ENCODE data around the gene CPZ.

CPZ gene

GRCh38 chr4:8615366-8615765 is 22.8 kb downstream of the CPZ start:
- Histone ChIP-seq H3K23ac (ENCODE audit: low read depth, low read length, poor library complexity) (no peak overlapping the region), H3K9me3 (replicated peaks in 1 of 2; ENCODE audit: control insufficient read depth in 2 of 2, insufficient read depth in 1 of 2, low read depth in 1 of 2, low read length in 2 of 2) (peaks cover 0 to 2% of the 10 kb centered on the region in 2 donors), H2BK120ac (ENCODE audit: low read depth, low read length) (no peak overlapping the region), H3K14ac (ENCODE audit: low read length) (no peak overlapping the region), H3K4me1 (ENCODE audit: control insufficient read depth in 2 of 2, insufficient read depth in 1 of 2, low read depth in 1 of 2, low read length in 2 of 2) (no peaks in the 10 kb centered on the region), H3K4me2 (ENCODE audit: insufficient read depth, low read length, poor library complexity, severe bottlenecking) (peak overlapping the region; percentile 11), H4K91ac (ENCODE audit: low read depth, low read length, poor library complexity) (peak overlapping the region; percentile 43), H3K9ac (ENCODE audit: low read depth, low read length, poor library complexity) (no peak overlapping the region), H3K27me3 (ENCODE audit: control insufficient read depth in 3 of 3, insufficient read depth in 3 of 3, low read depth in 1 of 3, low read length in 3 of 3) (peaks cover 0 to 26% (median 0%) of the 10 kb centered on the region in 3 experiments), H3K18ac (ENCODE audit: low read length) (peak overlapping the region; percentile 38), H3K36me3 (replicated peaks in 1 of 2; ENCODE audit: control insufficient read depth in 2 of 2, insufficient read depth in 2 of 2, low read length in 2 of 2) (no peaks in the 10 kb centered on the region), H4K8ac (ENCODE audit: low read depth, low read length) (no peak overlapping the region), H3K27ac (replicated peaks; ENCODE audit: low read length) (no peak overlapping the region), H2BK5ac (ENCODE audit: low read length) (no peak overlapping the region), H2BK15ac (ENCODE audit: low read length) (no peak overlapping the region), H3K4ac (ENCODE audit: low read length) (no peak overlapping the region), H3K79me1 (ENCODE audit: low read depth, low read length) (peaks cover 4% of the 10 kb centered on the region), H2AK5ac (ENCODE audit: low read depth, low read length) (no peak overlapping the region), H3K4me3 (ENCODE audit: low read length in 2 of 2) (no peak overlapping the region), H2AFZ (ENCODE audit: low read length) (no peak overlapping the region), H2BK12ac (ENCODE audit: low read length) (no peak overlapping the region)
- DNase-seq (ENCODE audit: low spot score): no peak
- WGBS, 2 donors (ENCODE audit: extremely low coverage in 2 of 2, insufficient read length in 2 of 2, insufficient replicate concordance in 1 of 2): no CpG with 5 or more reads among the region's 13 CpGs

GRCh38 chr4:8615921-8616787 is 23.6 kb downstream of the CPZ start:
- WGBS, 2 donors (ENCODE audit: extremely low coverage in 2 of 2, insufficient read length in 2 of 2, insufficient replicate concordance in 1 of 2): no CpG with 5 or more reads among the region's 26 CpGs
- H3K9ac ChIP-seq (ENCODE audit: low read depth, low read length, poor library complexity): no peak overlapping the region

GRCh38 chr4:8616831-8617230 is 24.3 kb downstream of the CPZ start:
- no peak for DNase-seq (ENCODE audit: low spot score)
- no peak overlapping the region for H2AK5ac ChIP-seq (ENCODE audit: low read depth, low read length)
- no peaks in the 10 kb centered on the region for H3K36me3 ChIP-seq (replicated peaks in 1 of 2; ENCODE audit: control insufficient read depth in 2 of 2, insufficient read depth in 2 of 2, low read length in 2 of 2)

More at GRCh38 chr4:8615921-8616787, 23.6 kb downstream of the CPZ start:
- H3K9me3 ChIP-seq (replicated peaks in 1 of 2; ENCODE audit: control insufficient read depth in 2 of 2, insufficient read depth in 1 of 2, low read depth in 1 of 2, low read length in 2 of 2): peaks cover 0 to 2% of the 10 kb centered on the region in 2 donors
- H3K79me1 ChIP-seq (ENCODE audit: low read depth, low read length): peaks cover 4% of the 10 kb centered on the region
- H2AK5ac ChIP-seq (ENCODE audit: low read depth, low read length): no peak overlapping the region
- no peak overlapping the region for H3K14ac ChIP-seq (ENCODE audit: low read length)
- H3K27ac ChIP-seq (replicated peaks; ENCODE audit: low read length): no peak overlapping the region
- no peak overlapping the region for H3K4me3 ChIP-seq (ENCODE audit: low read length in 2 of 2)
- peaks cover 0 to 26% (median 0%) of the 10 kb centered on the region in 3 experiments for H3K27me3 ChIP-seq (ENCODE audit: control insufficient read depth in 3 of 3, insufficient read depth in 3 of 3, low read depth in 1 of 3, low read length in 3 of 3)
- no peak overlapping the region for H2BK120ac ChIP-seq (ENCODE audit: low read depth, low read length)
- H4K8ac ChIP-seq (ENCODE audit: low read depth, low read length): no peak overlapping the region
- no peak overlapping the region for H3K4me2 ChIP-seq (ENCODE audit: insufficient read depth, low read length, poor library complexity, severe bottlenecking)
- no peak overlapping the region for H3K18ac ChIP-seq (ENCODE audit: low read length)
- H3K23ac ChIP-seq (ENCODE audit: low read depth, low read length, poor library complexity): no peak overlapping the region
- H3K4ac ChIP-seq (ENCODE audit: low read length): no peak overlapping the region
- no peak overlapping the region for H2AFZ ChIP-seq (ENCODE audit: low read length)
- H2BK15ac ChIP-seq (ENCODE audit: low read length): no peak overlapping the region
- H4K91ac ChIP-seq (ENCODE audit: low read depth, low read length, poor library complexity): no peak overlapping the region
- no peak for DNase-seq (ENCODE audit: low spot score)
- H3K36me3 ChIP-seq (replicated peaks in 1 of 2; ENCODE audit: control insufficient read depth in 2 of 2, insufficient read depth in 2 of 2, low read length in 2 of 2): no peaks in the 10 kb centered on the region
- H2BK5ac ChIP-seq (ENCODE audit: low read length): no peak overlapping the region
- H3K4me1 ChIP-seq (ENCODE audit: control insufficient read depth in 2 of 2, insufficient read depth in 1 of 2, low read depth in 1 of 2, low read length in 2 of 2): no peaks in the 10 kb centered on the region
- H2BK12ac ChIP-seq (ENCODE audit: low read length): no peak overlapping the region

GRCh38 chr4:8617486-8618040 is 25.0 kb downstream of the CPZ start:
- H3K36me3 ChIP-seq (replicated peaks in 1 of 2; ENCODE audit: control insufficient read depth in 2 of 2, insufficient read depth in 2 of 2, low read length in 2 of 2): no peaks in the 10 kb centered on the region
- H2BK12ac ChIP-seq (ENCODE audit: low read length): no peak overlapping the region

More at GRCh38 chr4:8616831-8617230, 24.3 kb downstream of the CPZ start:
- Histone ChIP-seq H2BK15ac (ENCODE audit: low read length) (no peak overlapping the region), H3K79me1 (ENCODE audit: low read depth, low read length) (peaks cover 4% of the 10 kb centered on the region), H3K4me2 (ENCODE audit: insufficient read depth, low read length, poor library complexity, severe bottlenecking) (no peak overlapping the region), H3K9me3 (replicated peaks in 1 of 2; ENCODE audit: control insufficient read depth in 2 of 2, insufficient read depth in 1 of 2, low read depth in 1 of 2, low read length in 2 of 2) (peaks cover 0 to 2% of the 10 kb centered on the region in 2 donors), H3K27ac (replicated peaks; ENCODE audit: low read length) (no peak overlapping the region), H3K4ac (ENCODE audit: low read length) (no peak overlapping the region), H3K23ac (ENCODE audit: low read depth, low read length, poor library complexity) (peak overlapping the region; percentile 73), H3K14ac (ENCODE audit: low read length) (no peak overlapping the region), H2BK12ac (ENCODE audit: low read length) (no peak overlapping the region), H4K8ac (ENCODE audit: low read depth, low read length) (peak overlapping the region; percentile 17), H2BK120ac (ENCODE audit: low read depth, low read length) (no peak overlapping the region), H3K18ac (ENCODE audit: low read length) (peak overlapping the region; percentile 2), H3K9ac (ENCODE audit: low read depth, low read length, poor library complexity) (peak overlapping the region; percentile 50), H4K91ac (ENCODE audit: low read depth, low read length, poor library complexity) (no peak overlapping the region), H2AFZ (ENCODE audit: low read length) (no peak overlapping the region), H3K4me3 (ENCODE audit: low read length in 2 of 2) (no peak overlapping the region), H2BK5ac (ENCODE audit: low read length) (no peak overlapping the region), H3K4me1 (ENCODE audit: control insufficient read depth in 2 of 2, insufficient read depth in 1 of 2, low read depth in 1 of 2, low read length in 2 of 2) (no peaks in the 10 kb centered on the region), H3K27me3 (ENCODE audit: control insufficient read depth in 3 of 3, insufficient read depth in 3 of 3, low read depth in 1 of 3, low read length in 3 of 3) (peaks cover 0 to 26% (median 0%) of the 10 kb centered on the region in 3 experiments)
- WGBS, 2 donors (ENCODE audit: extremely low coverage in 2 of 2, insufficient read length in 2 of 2, insufficient replicate concordance in 1 of 2): no CpG with 5 or more reads among the region's 16 CpGs

More at GRCh38 chr4:8617486-8618040, 25.0 kb downstream of the CPZ start:
- Histone ChIP-seq H3K18ac (ENCODE audit: low read length) (no peak overlapping the region), H2AK5ac (ENCODE audit: low read depth, low read length) (no peak overlapping the region), H4K91ac (ENCODE audit: low read depth, low read length, poor library complexity) (no peak overlapping the region), H3K27me3 (ENCODE audit: control insufficient read depth in 3 of 3, insufficient read depth in 3 of 3, low read depth in 1 of 3, low read length in 3 of 3) (peaks cover 0 to 26% (median 0%) of the 10 kb centered on the region in 3 experiments), H3K4me2 (ENCODE audit: insufficient read depth, low read length, poor library complexity, severe bottlenecking) (no peak overlapping the region), H2AFZ (ENCODE audit: low read length) (no peak overlapping the region), H3K9ac (ENCODE audit: low read depth, low read length, poor library complexity) (no peak overlapping the region), H3K4me1 (ENCODE audit: control insufficient read depth in 2 of 2, insufficient read depth in 1 of 2, low read depth in 1 of 2, low read length in 2 of 2) (no peaks in the 10 kb centered on the region), H3K27ac (replicated peaks; ENCODE audit: low read length) (no peak overlapping the region), H3K79me1 (ENCODE audit: low read depth, low read length) (peaks cover 4% of the 10 kb centered on the region), H3K23ac (ENCODE audit: low read depth, low read length, poor library complexity) (no peak overlapping the region), H2BK15ac (ENCODE audit: low read length) (no peak overlapping the region), H3K14ac (ENCODE audit: low read length) (no peak overlapping the region), H3K4me3 (ENCODE audit: low read length in 2 of 2) (no peak overlapping the region), H3K4ac (ENCODE audit: low read length) (no peak overlapping the region), H3K9me3 (replicated peaks in 1 of 2; ENCODE audit: control insufficient read depth in 2 of 2, insufficient read depth in 1 of 2, low read depth in 1 of 2, low read length in 2 of 2) (peaks cover 0 to 1% of the 10 kb centered on the region in 2 donors), H2BK5ac (ENCODE audit: low read length) (no peak overlapping the region), H2BK120ac (ENCODE audit: low read depth, low read length) (no peak overlapping the region), H4K8ac (ENCODE audit: low read depth, low read length) (no peak overlapping the region)
- DNase-seq (ENCODE audit: low spot score): no peak
- no CpG with 5 or more reads among the region's 21 CpGs for WGBS, 2 donors (ENCODE audit: extremely low coverage in 2 of 2, insufficient read length in 2 of 2, insufficient replicate concordance in 1 of 2)

Measured in neuronal stem cell (in vitro differentiated cells).